H1 (cell line): Measurements from ENCODE around the gene CBLN1. TPM values are rescaled to one million over a fixed set of nuclear protein-coding genes. Genes with fewer than 3 reads are reported as not detected.

Experiments
- ATF2 ChIP-seq: IDR thresholded peaks from 2 replicates; pipeline ENCODE4 v1.6.1; 2012; ENCODE audit warnings: low read length, inconsistent platforms
- EZH2 ChIP-seq: fragments of 200-600 bp; sonication (generic); IDR thresholded peaks from 2 replicates; pipeline ENCODE4 v1.7.1; 2012; ENCODE audit warnings: low read depth, mild to moderate bottlenecking, moderate library complexity, low read length, inconsistent platforms; ENCODE audit not compliant: severe bottlenecking
- FOSL1 ChIP-seq: IDR thresholded peaks from 2 replicates; pipeline ENCODE4 v1.6.1; 2011; ENCODE audit warnings: mild to moderate bottlenecking, low read depth, low read length, moderate library complexity; ENCODE audit not compliant: insufficient read depth
- KDM1A ChIP-seq: fragments of 200-600, 300-600 bp; sonication (generic); IDR thresholded peaks from 2 replicates; pipeline ENCODE4 v1.7.1; 2016; ENCODE audit warnings: mild to moderate bottlenecking, low read length, borderline replicate concordance
- MAX ChIP-seq: IDR thresholded peaks from 2 replicates; pipeline ENCODE4 v1.6.1; 2012; ENCODE audit warnings: inconsistent platforms
- POLR2A ChIP-seq, 2 experiments: IDR thresholded peaks; 1 replicate in 1 of 2; 2 replicates in 1 of 2; pipeline ENCODE4 v1.6.1; 2011; ENCODE audit warnings: low read depth in 2 of 2, low read length in 2 of 2, mild to moderate bottlenecking in 2 of 2; ENCODE audit errors: control extremely low read depth in 1 of 2
- polyA plus RNA-seq, 7 experiments: library from polyadenylated mRNA; depleted of rRNA in 3 of 7; stranded (reverse) in 5 of 7; unstranded in 2 of 7; fragments of >200 nt in 5 of 7; fragments of 200-250 nt in 2 of 7; gene quantifications; 1 replicate in 5 of 7; 2 replicates in 1 of 7; 4 replicates in 1 of 7; pipeline versions ENCODE4 v1.2.1 to v1.2.3, GENCODE V29; 2011 to 2013; ENCODE audit warnings: missing spikeins in 2 of 7, mixed read lengths in 2 of 7
- total RNA-seq: library from RNA; stranded (reverse); fragmentation: NEBNext Ultra II Directional; extraction: Animal tissue kit (Norgen Biotek cat#: 25700); gene quantifications from 2 replicates; pipeline ENCODE4 v1.2.1, GENCODE V29; 2021

Gene CBLN1
- total and polyA plus RNA-seq, 2 of the 8 experiments (the other 6 are each of a cell fraction or from before 2014, with no cell fraction given): 0.97 to 7.1 TPM

- no peak for TF ChIP-seq POLR2A (IDR thresholded peaks at IDR 0.05; ENCODE audit: control extremely low read depth in 1 of 2, low read depth in 2 of 2, low read length in 2 of 2)
- no peak for TF ChIP-seq ATF2
- no peak for TF ChIP-seq FOSL1
- TF ChIP-seq MAX: peak; percentile 29; the same call in 1 of the 2 replicates
- TF ChIP-seq KDM1A: no peak
- TF ChIP-seq EZH2: peak; percentile 13
Observed at GRCh38 chr16:49280105-49280741, 1.4 kb downstream of the CBLN1 start (continued).
